Measurements from ENCODE around the gene TAF8.

Gene TAF8

GRCh38 chr6:42066156-42066675 is 15.9 kb downstream of the TAF8 start:
- DNase-seq, result no peak

- no peak for DNase-seq
These were observed 17.8 kb downstream of the TAF8 start for GRCh38 chr6:42068173-42068572.

GRCh38 chr6:42068872-42069522 is 18.7 kb downstream of the TAF8 start:
- no peak for DNase-seq

GRCh38 chr6:42071881-42072583 is 21.7 kb downstream of the TAF8 start:
- no peak for DNase-seq

GRCh38 chr6:42073287-42073686 is 23.0 kb downstream of the TAF8 start:
- no peak for DNase-seq

GRCh38 chr6:42075159-42075838 is 25.0 kb downstream of the TAF8 start:
- peak; percentile 46 for DNase-seq

- no peak for DNase-seq
These were observed 28.1 kb downstream of the TAF8 start for GRCh38 chr6:42078386-42078785.

GRCh38 chr6:42079941-42080464 is 29.7 kb downstream of the TAF8 start:
- DNase-seq, result no peak

- DNase-seq, result no peak
These were observed 33.2 kb downstream of the TAF8 start for GRCh38 chr6:42083530-42083929.

GRCh38 chr6:42084889-42085288 is 34.6 kb downstream of the TAF8 start:
- no peak for DNase-seq

GRCh38 chr6:42086046-42087035 is 36.0 kb downstream of the TAF8 start:
- DNase-seq, result no peak

GRCh38 chr6:42088101-42088591 is 37.8 kb downstream of the TAF8 start:
- no peak for DNase-seq

GRCh38 chr6:42090819-42091717 is 40.7 kb downstream of the TAF8 start:
- no peak for DNase-seq

- no peak for DNase-seq
These were observed 41.3 kb downstream of the TAF8 start for GRCh38 chr6:42091718-42092023.

GRCh38 chr6:42093582-42094329 is 43.4 kb downstream of the TAF8 start:
- no peak for DNase-seq

- no peak for DNase-seq
These were observed 44.8 kb downstream of the TAF8 start for GRCh38 chr6:42095094-42095493.

GRCh38 chr6:42095776-42096541 is 45.6 kb downstream of the TAF8 start:
- no peak for DNase-seq

- DNase-seq, result no peak
These were observed 49.2 kb downstream of the TAF8 start for GRCh38 chr6:42099340-42100028.
